B cell (primary cell): ENCODE results near the gene NANOS1. TPM values are rescaled to one million over a fixed set of nuclear protein-coding genes. Genes with fewer than 3 reads are reported as not detected.

Experiments
- ATAC-seq: fragments of 200-7000 bp; cut with Tn5 transposase; one replicate; pipeline ENCODE4 v1.10.0; 2021; ENCODE audit warnings: low read depth, mild to moderate bottlenecking, moderate number of reproducible peaks, moderate library complexity
- CTCF ChIA-PET: fragments of 350-600 bp; sonication (Branson Sonifier 250); formaldehyde crosslinking; loops from one replicate; lab custom pipeline; 2021; ENCODE audit warnings: antibody characterized with exemption, inconsistent platforms; lab: Charles Lee
- POLR2A ChIA-PET: fragments of 350-600 bp; sonication (Branson Sonifier 250); formaldehyde crosslinking; loops from one replicate; lab custom pipeline; 2021; ENCODE audit warnings: antibody characterized with exemption; lab: Charles Lee
- DNase-seq: peaks from one replicate; pipeline ENCODE4 v3.0.0; 2013
- H2AFZ ChIP-seq: 2 replicates; pipeline ENCODE4 v1.6.1; 2012; ENCODE audit warnings: mild to moderate bottlenecking, low read depth, low read length; ENCODE audit not compliant: insufficient read depth, poor library complexity, severe bottlenecking
- H3K27ac ChIP-seq, 2 donors: 1 replicate in 1 of 2; 2 replicates in 1 of 2; pipeline ENCODE4 v1.5.1; 2012 to 2013; ENCODE audit warnings: low read length in 2 of 2, mild to moderate bottlenecking in 2 of 2, moderate library complexity in 1 of 2
- H3K27me3 ChIP-seq, 4 experiments: fragments of 200-600 bp in 1 of 4; sonication (generic) in 1 of 4; replicated peaks in 1 of 4; 1 replicate in 2 of 4; 2 replicates in 2 of 4; pipeline versions ENCODE4 v1.6.1 to v1.7.0; 2013 to 2016; ENCODE audit warnings: low read length in 3 of 4, mild to moderate bottlenecking in 2 of 4, mixed read lengths in 1 of 4, moderate library complexity in 1 of 4; ENCODE audit not compliant: insufficient read depth in 4 of 4, control insufficient read depth in 3 of 4; ENCODE audit errors: control extremely low read depth in 1 of 4
- H3K36me3 ChIP-seq, 2 experiments: replicated peaks in 1 of 2; 1 replicate in 1 of 2; 2 replicates in 1 of 2; pipeline versions ENCODE4 v1.6.1 to v1.7.1; 2013; ENCODE audit warnings: low read length in 1 of 2; ENCODE audit not compliant: insufficient read depth in 2 of 2, control insufficient read depth in 1 of 2; ENCODE audit errors: control extremely low read depth in 1 of 2, extremely low read depth in 1 of 2
- H3K4me1 ChIP-seq, 2 donors: fragments of 200-600 bp in 1 of 2; sonication (generic) in 1 of 2; 1 replicate in 1 of 2; 2 replicates in 1 of 2; pipeline versions ENCODE4 v1.5.1 to v1.6.1; 2013 to 2017; ENCODE audit warnings: low read length in 2 of 2; ENCODE audit not compliant: control insufficient read depth in 2 of 2, insufficient read depth in 2 of 2
- H3K4me2 ChIP-seq: replicated peaks from 2 replicates; pipeline ENCODE3; 2012; ENCODE audit warnings: mild to moderate bottlenecking, low read depth, low read length; ENCODE audit not compliant: poor library complexity, severe bottlenecking
- H3K4me3 ChIP-seq, 5 experiments: fragments of 200-600 bp in 1 of 5; sonication (generic) in 1 of 5; 1 replicate in 3 of 5; 2 replicates in 2 of 5; pipeline versions ENCODE4 v1.5.1 to v1.7.0; 2011 to 2016; ENCODE audit warnings: low read length in 4 of 5, mild to moderate bottlenecking in 4 of 5, low read depth in 2 of 5, control low read depth in 1 of 5, moderate library complexity in 1 of 5; ENCODE audit not compliant: insufficient read depth in 1 of 5; ENCODE audit errors: control extremely low read depth in 1 of 5, extremely low read depth in 1 of 5
- H3K79me2 ChIP-seq: fragments of 200-600 bp; sonication (generic); one replicate; pipeline ENCODE4 v1.6.0; 2016; ENCODE audit warnings: low read length; ENCODE audit not compliant: control insufficient read depth, insufficient read depth
- H3K9ac ChIP-seq: fragments of 200-600 bp; sonication (generic); 2 replicates; pipeline ENCODE4 v1.6.1; 2017; ENCODE audit warnings: mild to moderate bottlenecking, low read length, moderate library complexity
- H3K9me3 ChIP-seq, 3 donors: one replicate each; pipeline versions ENCODE4 v1.6.1 to v1.7.1; 2013; ENCODE audit warnings: low read length in 2 of 3; ENCODE audit not compliant: control insufficient read depth in 2 of 3, insufficient read depth in 1 of 3; ENCODE audit errors: control extremely low read depth in 1 of 3
- H4K20me1 ChIP-seq: 2 replicates; pipeline ENCODE4 v1.6.0; 2012; ENCODE audit warnings: mild to moderate bottlenecking, low read length; ENCODE audit not compliant: insufficient read depth, control insufficient read depth, poor library complexity, severe bottlenecking
- H3K27ac Mint-ChIP-seq: one replicate; pipeline ENCODE4 v1.8.0; 2021; ENCODE audit warnings: mixed read lengths
- H3K27me3 Mint-ChIP-seq: one replicate; pipeline ENCODE4 v1.8.0; 2021; ENCODE audit warnings: mixed read lengths
- H3K4me1 Mint-ChIP-seq: one replicate; pipeline ENCODE4 v1.8.0; 2021; ENCODE audit warnings: mixed read lengths
- H3K4me3 Mint-ChIP-seq: one replicate; pipeline ENCODE4 v1.8.0; 2021; ENCODE audit warnings: mixed read lengths
- H3K9me3 Mint-ChIP-seq: one replicate; pipeline ENCODE4 v1.8.0; 2022; ENCODE audit warnings: mixed read lengths; ENCODE audit not compliant: insufficient read depth
- EZH2 ChIP-seq: IDR thresholded peaks from 2 replicates; pipeline ENCODE4 v1.6.1; 2012; ENCODE audit warnings: borderline replicate concordance, low read depth, mild to moderate bottlenecking, moderate library complexity, low read length; ENCODE audit not compliant: insufficient read depth, poor library complexity, severe bottlenecking
- WGBS: methylation state at CpG from one replicate; pipeline ENCODE4 v1.1.5; 2013; ENCODE audit warnings: missing lambda C conversion rate; ENCODE audit not compliant: insufficient coverage; 5-methylcytosine and 5-hydroxymethylcytosine counted together
- intact Hi-C: fragments of 100-400 bp; cut with micrococcal nuclease; formaldehyde crosslinking; loops from one replicate; pipeline ENCODE4 v1.10.0; 2022
- polyA plus RNA-seq: library from polyadenylated mRNA; depleted of rRNA; stranded (reverse); fragments of >200 nt; gene quantifications from 2 replicates; pipeline ENCODE4 v1.2.3, GENCODE V29; 2012
- total RNA-seq, 2 donors: library from RNA; stranded (reverse); fragments of 120-200 nt in 1 of 2; gene quantifications; 1 replicate in 1 of 2; 2 replicates in 1 of 2; pipeline versions ENCODE4 v1.2.3 to v1.2.4, GENCODE V29; 2013 to 2022
- TF ChIP-seq, protein P1 (sequence below): fragments of 200-600 bp; IDR thresholded peaks from one replicate; pipeline ENCODE4 v1.8.0; 2022; ENCODE audit warnings: antibody characterized with exemption, mild to moderate bottlenecking

The NANOS1 gene
- total and polyA plus RNA-seq, 2 donors (not counting 1 experiment from before 2014, with no cell fraction given): 0.16 to 0.69 TPM

DNA sequence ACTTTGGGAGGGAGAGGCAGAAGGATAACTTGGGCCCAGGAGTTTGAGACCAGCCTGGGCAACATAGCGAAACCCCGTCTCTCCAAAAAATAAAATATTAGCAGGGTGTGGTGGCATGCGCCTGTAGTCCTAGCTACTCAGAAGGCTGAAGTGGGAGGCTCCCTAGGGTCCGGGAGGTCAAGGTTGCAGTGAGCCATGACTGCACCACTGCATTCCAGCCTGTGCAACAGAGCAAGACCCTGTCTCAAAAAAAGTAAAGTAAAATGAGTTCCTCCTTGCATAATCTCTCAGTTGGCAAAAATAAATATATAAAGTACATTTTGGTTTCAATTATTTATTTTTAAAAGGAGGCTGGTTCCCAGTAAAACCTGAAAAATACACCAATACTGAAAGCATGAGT, 11.8 kb downstream of the NANOS1 start:
- peaks cover 95% of the 10 kb centered on the region for H4K20me1 ChIP-seq
- H3K27me3 Mint-ChIP-seq: no peaks in the 10 kb centered on the region
- POLR2A ChIA-PET: no interaction called here
- H3K79me2 ChIP-seq: peaks cover 9% of the 10 kb centered on the region
- no peaks in the 10 kb centered on the region for H3K27me3 ChIP-seq
- DNase-seq (no peak), ATAC-seq (no peak)
- no peak overlapping the region for H2AFZ ChIP-seq
- no peak overlapping the region for H3K27ac ChIP-seq
- H3K36me3 ChIP-seq: peaks cover 18 to 89% of the 10 kb centered on the region in 2 experiments
- CTCF ChIA-PET: interaction anchor here (0.7 kb wide), 1 partner anchor 467 kb away, joined by 4 read pairs; no protein-coding TSS in a partner anchor
- intact Hi-C loops: no loop called here
- H3K4me3 Mint-ChIP-seq: no peak overlapping the region
- no peaks in the 10 kb centered on the region for H3K4me1 Mint-ChIP-seq
- no peaks in the 10 kb centered on the region for H3K9me3 Mint-ChIP-seq
- H3K9ac ChIP-seq: no peak overlapping the region
- no peak overlapping the region for H3K4me3 ChIP-seq
- H3K4me2 ChIP-seq: no peak overlapping the region
- H3K9me3 ChIP-seq: no peaks in the 10 kb centered on the region
- no peak overlapping the region for H3K27ac Mint-ChIP-seq
- H3K4me1 ChIP-seq: no peaks in the 10 kb centered on the region
- TF ChIP-seq, protein P1, sequence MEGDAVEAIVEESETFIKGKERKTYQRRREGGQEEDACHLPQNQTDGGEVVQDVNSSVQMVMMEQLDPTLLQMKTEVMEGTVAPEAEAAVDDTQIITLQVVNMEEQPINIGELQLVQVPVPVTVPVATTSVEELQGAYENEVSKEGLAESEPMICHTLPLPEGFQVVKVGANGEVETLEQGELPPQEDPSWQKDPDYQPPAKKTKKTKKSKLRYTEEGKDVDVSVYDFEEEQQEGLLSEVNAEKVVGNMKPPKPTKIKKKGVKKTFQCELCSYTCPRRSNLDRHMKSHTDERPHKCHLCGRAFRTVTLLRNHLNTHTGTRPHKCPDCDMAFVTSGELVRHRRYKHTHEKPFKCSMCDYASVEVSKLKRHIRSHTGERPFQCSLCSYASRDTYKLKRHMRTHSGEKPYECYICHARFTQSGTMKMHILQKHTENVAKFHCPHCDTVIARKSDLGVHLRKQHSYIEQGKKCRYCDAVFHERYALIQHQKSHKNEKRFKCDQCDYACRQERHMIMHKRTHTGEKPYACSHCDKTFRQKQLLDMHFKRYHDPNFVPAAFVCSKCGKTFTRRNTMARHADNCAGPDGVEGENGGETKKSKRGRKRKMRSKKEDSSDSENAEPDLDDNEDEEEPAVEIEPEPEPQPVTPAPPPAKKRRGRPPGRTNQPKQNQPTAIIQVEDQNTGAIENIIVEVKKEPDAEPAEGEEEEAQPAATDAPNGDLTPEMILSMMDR: no peak
- no peak for TF ChIP-seq EZH2
- WGBS: 72% methylated on average over 4 of the region's 4 CpGs

DNA sequence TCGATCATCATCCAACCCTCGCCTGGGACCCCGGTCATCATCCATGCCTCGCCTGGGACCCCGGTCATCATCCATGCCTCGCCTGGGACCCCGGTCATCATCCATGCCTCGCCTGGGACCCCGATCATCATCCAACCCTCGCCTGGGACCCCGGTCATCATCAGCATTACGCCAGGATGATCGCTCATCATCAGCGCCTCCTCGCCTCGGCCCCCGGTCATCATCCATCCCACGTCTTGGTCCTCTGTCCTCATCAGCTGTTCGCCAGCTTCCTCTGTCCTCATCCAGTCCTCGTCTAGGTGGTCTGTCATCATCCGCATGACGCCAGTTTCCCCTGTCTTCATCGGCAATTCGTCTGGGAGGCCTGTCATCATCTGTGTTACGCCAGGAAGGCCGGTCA, 12.7 kb downstream of the NANOS1 start:
- Histone ChIP-seq H3K9me3 (no peaks in the 10 kb centered on the region), H3K4me3 (no peak overlapping the region), H3K79me2 (peaks cover 12% of the 10 kb centered on the region), H4K20me1 (peaks cover 95% of the 10 kb centered on the region), H3K4me2 (no peak overlapping the region), H3K27ac (no peak overlapping the region), H2AFZ (no peak overlapping the region), H3K27me3 (no peaks in the 10 kb centered on the region), H3K36me3 (peaks cover 18 to 87% of the 10 kb centered on the region in 2 experiments), H3K9ac (no peak overlapping the region), H3K4me1 (no peaks in the 10 kb centered on the region)
- Mint-ChIP-seq H3K4me3 (no peak overlapping the region), H3K4me1 (no peaks in the 10 kb centered on the region), H3K9me3 (no peaks in the 10 kb centered on the region), H3K27ac (no peak overlapping the region), H3K27me3 (no peaks in the 10 kb centered on the region)
- ATAC-seq: no peak
- DNase-seq: no peak
- ChIA-PET POLR2A (no interaction called here), CTCF (no interaction called here)
- WGBS: 98% methylated on average over 26 of the region's 26 CpGs
- TF ChIP-seq EZH2: no peak
- TF ChIP-seq, protein P1: no peak
- intact Hi-C loops: no loop called here
